CD4-positive, alpha-beta T cell (primary cell): ENCODE results near the gene DHRS1. TPM values are rescaled to one million over a fixed set of nuclear protein-coding genes. Genes with fewer than 3 reads are reported as not detected.
A peak's percentile ranks its signal among the peaks of the same experiment; 100 is the strongest.
"Not testable (repeated sequence)": the region's sequence is repeated elsewhere in the genome, so short reads cannot be mapped to it uniquely, and the experiment has no call there.

Experiments
- ATAC-seq: fragments of 200-7000 bp; cut with Tn5 transposase; one replicate; pipeline ENCODE4 v1.10.0; 2022; ENCODE audit warnings: mild to moderate bottlenecking; ENCODE audit not compliant: poor library complexity
- CTCF ChIA-PET: fragments of 350-600 bp; sonication (Branson Sonifier 250); formaldehyde crosslinking; loops from one replicate; lab custom pipeline; 2021; ENCODE audit warnings: antibody characterized with exemption, inconsistent platforms; lab: Charles Lee
- POLR2A ChIA-PET: fragments of 350-600 bp; sonication (Branson Sonifier 250); formaldehyde crosslinking; loops from one replicate; lab custom pipeline; 2021; ENCODE audit warnings: antibody characterized with exemption, inconsistent platforms; lab: Charles Lee
- DNase-seq, 14 experiments: peaks; one replicate each; pipeline ENCODE4 v3.0.0-alpha.2; 2013 to 2020; ENCODE audit warnings: mixed read lengths in 2 of 14
- H3K27ac ChIP-seq, 2 donors: one replicate each; pipeline versions ENCODE4 v1.5.1 to v1.7.0; 2013; ENCODE audit warnings: low read length in 2 of 2, low read depth in 1 of 2, mild to moderate bottlenecking in 1 of 2
- H3K27me3 ChIP-seq, 2 experiments: 1 replicate in 1 of 2; 2 replicates in 1 of 2; pipeline versions ENCODE4 v1.6.1 to v1.7.0; 2013; ENCODE audit warnings: low read length in 2 of 2, control low read depth in 1 of 2, mild to moderate bottlenecking in 1 of 2, moderate library complexity in 1 of 2; ENCODE audit not compliant: insufficient read depth in 2 of 2, control insufficient read depth in 1 of 2
- H3K36me3 ChIP-seq: one replicate; pipeline ENCODE4 v1.6.1; 2013; ENCODE audit warnings: low read length, control low read depth; ENCODE audit not compliant: insufficient read depth
- H3K4me1 ChIP-seq: one replicate; pipeline ENCODE4 v1.6.1; 2013; ENCODE audit warnings: low read length, control low read depth; ENCODE audit not compliant: insufficient read depth
- H3K4me3 ChIP-seq: one replicate; pipeline ENCODE4 v1.5.1; 2013; ENCODE audit warnings: mild to moderate bottlenecking, low read length, moderate library complexity
- H3K9me3 ChIP-seq, 2 experiments: 1 replicate in 1 of 2; 2 replicates in 1 of 2; pipeline versions ENCODE4 v1.6.1 to v1.7.0; 2013; ENCODE audit warnings: low read length in 2 of 2, mild to moderate bottlenecking in 2 of 2, control low read depth in 1 of 2, moderate library complexity in 1 of 2; ENCODE audit not compliant: control insufficient read depth in 1 of 2, insufficient read depth in 1 of 2
- H3K27ac Mint-ChIP-seq: one replicate; pipeline ENCODE4 v1.8.0; 2020; ENCODE audit warnings: mixed read lengths
- H3K27me3 Mint-ChIP-seq: one replicate; pipeline ENCODE4 v1.8.0; 2021; ENCODE audit warnings: mixed read lengths
- H3K36me3 Mint-ChIP-seq: one replicate; pipeline ENCODE4 v1.8.0; 2021; ENCODE audit warnings: low read depth, mixed read lengths
- H3K4me1 Mint-ChIP-seq: one replicate; pipeline ENCODE4 v1.8.0; 2021; ENCODE audit warnings: low read depth, mixed read lengths
- H3K4me3 Mint-ChIP-seq: one replicate; pipeline ENCODE4 v1.8.0; 2020; ENCODE audit warnings: mild to moderate bottlenecking, mixed read lengths
- H3K9me3 Mint-ChIP-seq: one replicate; pipeline ENCODE4 v1.8.0; 2020; ENCODE audit warnings: mixed read lengths
- intact Hi-C, 2 experiments: fragments of 100-400 bp; cut with DNase I in 1 of 2; cut with micrococcal nuclease in 1 of 2; formaldehyde crosslinking; loops; one replicate each; pipeline versions ENCODE4 v1.15.1 to v1.9.0; 2023 to 2025; cut with DNase I, micrococcal nuclease
- total RNA-seq, 174 experiments: library from RNA in 2 of 174; stranded (reverse) in 2 of 174; gene quantifications; one replicate each; pipeline ENCODE4 v1.2.3 and lab custom pipeline; 2021 to 2026
- TF ChIP-seq, protein P1 (sequence below): fragments of 200-600 bp; IDR thresholded peaks from one replicate; pipeline ENCODE4 v1.8.0; 2022; ENCODE audit warnings: antibody characterized with exemption, mild to moderate bottlenecking

Gene DHRS1
- total RNA-seq, 2 experiments from 2014 or later, result 21.5 to 23.5 TPM

DNA sequence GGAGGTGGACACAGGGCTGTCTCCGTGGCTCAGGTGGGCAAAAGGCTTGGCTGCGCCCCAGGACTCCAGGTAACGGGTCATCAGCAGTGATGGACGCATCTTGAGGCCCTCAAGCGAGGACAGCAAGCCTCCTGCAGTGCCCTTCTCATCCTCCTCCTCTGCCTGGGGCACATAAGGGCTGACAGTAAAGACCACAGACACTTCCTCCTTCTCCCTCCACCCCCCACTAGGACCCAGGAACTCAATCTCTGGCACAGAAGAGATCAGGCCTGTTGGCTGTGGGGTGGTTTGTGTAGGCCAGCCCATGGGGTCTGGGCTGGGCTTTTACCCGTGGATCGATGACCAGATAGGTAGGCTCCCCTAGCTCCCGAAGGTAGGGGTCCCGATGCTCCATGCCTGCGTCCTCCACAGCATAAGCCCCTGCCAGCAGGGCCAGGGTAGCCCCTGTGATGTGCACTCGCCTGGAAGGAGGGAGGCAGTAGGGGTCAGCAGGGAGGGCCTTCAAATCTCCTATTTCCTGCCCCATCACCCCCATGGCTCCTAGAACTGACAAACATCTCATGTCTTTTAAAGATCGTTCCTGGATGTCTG lies 29.6 kb upstream of the DHRS1 start:
- H3K27ac ChIP-seq, result no peak overlapping the region

DNA sequence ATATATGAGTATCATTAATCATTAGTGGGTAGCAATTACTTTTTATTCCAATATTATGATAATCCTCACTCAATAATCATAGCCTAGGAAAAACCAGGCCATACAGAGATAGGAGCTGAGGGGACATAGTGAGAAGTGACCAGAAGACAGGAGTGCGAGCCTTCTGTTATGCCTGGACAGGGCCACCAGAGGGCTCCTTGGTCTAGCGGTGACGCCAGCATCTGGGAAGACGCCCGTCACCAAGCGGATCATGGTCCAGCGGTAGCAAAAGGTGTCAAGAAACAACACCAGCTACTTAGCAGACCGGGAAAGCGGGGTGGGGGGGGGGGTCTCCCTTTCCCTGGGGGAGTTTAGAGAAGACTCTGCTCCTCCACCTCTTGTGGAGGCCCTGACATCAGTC lies 28.3 kb upstream of the DHRS1 start:
- H3K4me3 ChIP-seq, H3K27me3 ChIP-seq, H3K27ac Mint-ChIP-seq, ATAC-seq, H3K9me3 ChIP-seq, H3K4me3 Mint-ChIP-seq, H3K27ac ChIP-seq, POLR2A ChIA-PET, H3K36me3 Mint-ChIP-seq, intact Hi-C loops, H3K9me3 Mint-ChIP-seq, H3K36me3 ChIP-seq: not testable (repeated sequence)
- CTCF ChIA-PET, result interaction anchor here (1.4 to 3.6 kb wide), 4 partner anchors 16 to 109 kb away, joined by 4 to 11 read pairs (median 6); partner anchors contain the start of genes LTB4R and LTB4R2
- peak in 2 of 14 experiments; percentile 8 to 37 for DNase-seq
- H3K27me3 Mint-ChIP-seq, result peaks cover 25% of the 10 kb centered on the region
- TF ChIP-seq, protein P1, sequence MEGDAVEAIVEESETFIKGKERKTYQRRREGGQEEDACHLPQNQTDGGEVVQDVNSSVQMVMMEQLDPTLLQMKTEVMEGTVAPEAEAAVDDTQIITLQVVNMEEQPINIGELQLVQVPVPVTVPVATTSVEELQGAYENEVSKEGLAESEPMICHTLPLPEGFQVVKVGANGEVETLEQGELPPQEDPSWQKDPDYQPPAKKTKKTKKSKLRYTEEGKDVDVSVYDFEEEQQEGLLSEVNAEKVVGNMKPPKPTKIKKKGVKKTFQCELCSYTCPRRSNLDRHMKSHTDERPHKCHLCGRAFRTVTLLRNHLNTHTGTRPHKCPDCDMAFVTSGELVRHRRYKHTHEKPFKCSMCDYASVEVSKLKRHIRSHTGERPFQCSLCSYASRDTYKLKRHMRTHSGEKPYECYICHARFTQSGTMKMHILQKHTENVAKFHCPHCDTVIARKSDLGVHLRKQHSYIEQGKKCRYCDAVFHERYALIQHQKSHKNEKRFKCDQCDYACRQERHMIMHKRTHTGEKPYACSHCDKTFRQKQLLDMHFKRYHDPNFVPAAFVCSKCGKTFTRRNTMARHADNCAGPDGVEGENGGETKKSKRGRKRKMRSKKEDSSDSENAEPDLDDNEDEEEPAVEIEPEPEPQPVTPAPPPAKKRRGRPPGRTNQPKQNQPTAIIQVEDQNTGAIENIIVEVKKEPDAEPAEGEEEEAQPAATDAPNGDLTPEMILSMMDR, result peak; percentile 45
- H3K4me1 ChIP-seq, result peaks cover 52% of the 10 kb centered on the region
- H3K4me1 Mint-ChIP-seq, result peaks cover 38% of the 10 kb centered on the region

More for the DNA sequence above, 29.6 kb upstream of the DHRS1 start:
- Mint-ChIP-seq H3K4me3 (no peak overlapping the region), H3K4me1 (peaks cover 48% of the 10 kb centered on the region), H3K27me3 (peaks cover 32% of the 10 kb centered on the region), H3K9me3 (no peaks in the 10 kb centered on the region), H3K36me3 (no peaks in the 10 kb centered on the region), H3K27ac (peak overlapping the region; percentile 2)
- Histone ChIP-seq H3K27me3 (peaks cover 11 to 13% of the 10 kb centered on the region in 2 experiments), H3K9me3 (no peaks in the 10 kb centered on the region), H3K4me1 (peaks cover 65% of the 10 kb centered on the region), H3K36me3 (no peaks in the 10 kb centered on the region), H3K4me3 (no peak overlapping the region)
- DNase-seq (no peak), ATAC-seq (no peak)
- TF ChIP-seq, protein P1, result no peak
- intact Hi-C loops, result no loop called here
- CTCF ChIA-PET, result interaction anchor here (0.9 to 4.8 kb wide), 5 partner anchors 17 to 108 kb away, joined by 3 to 36 read pairs (median 5); partner anchors contain the start of genes CIDEB, LTB4R, LTB4R2 and RABGGTA
- POLR2A ChIA-PET, result interaction anchor here (1.3 kb wide), 1 partner anchor 102 kb away, joined by 4 read pairs; no protein-coding TSS in a partner anchor

DNA sequence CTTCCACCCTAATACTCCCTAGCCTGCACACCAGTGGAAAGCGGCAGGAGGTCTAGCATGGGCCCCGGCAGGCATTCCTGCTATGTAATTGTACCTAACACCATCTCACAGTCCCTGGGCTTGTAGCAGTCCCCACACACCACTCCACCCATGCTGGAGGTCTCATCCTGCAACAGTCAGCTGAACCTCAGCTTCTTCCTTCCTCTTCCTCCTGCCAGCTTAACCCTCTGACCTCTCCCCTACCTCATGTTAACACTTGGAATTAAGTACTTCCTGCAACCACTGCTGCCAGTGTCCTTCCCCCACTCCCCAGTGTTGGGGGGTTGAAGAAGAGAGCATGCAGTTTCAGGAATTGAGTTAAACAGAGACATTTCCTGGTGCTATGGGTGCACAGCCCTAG lies 27.7 kb upstream of the DHRS1 start:
- H3K27me3 Mint-ChIP-seq, result peaks cover 22% of the 10 kb centered on the region
- intact Hi-C loops, result no loop called here
- Histone ChIP-seq H3K4me3 (no peak overlapping the region), H3K36me3 (no peaks in the 10 kb centered on the region), H3K9me3 (peaks cover 0 to 4% of the 10 kb centered on the region in 2 experiments), H3K27ac (no peak overlapping the region), H3K4me1 (peaks cover 46% of the 10 kb centered on the region), H3K27me3 (peaks cover 0 to under 1% of the 10 kb centered on the region in 2 experiments)
- no peak overlapping the region for H3K27ac Mint-ChIP-seq
- CTCF ChIA-PET, result interaction anchor here (0.6 to 3.6 kb wide), 4 partner anchors 17 to 109 kb away, joined by 3 to 11 read pairs (median 5); partner anchors contain the start of genes LTB4R and LTB4R2
- ATAC-seq (no peak), DNase-seq (no peak)
- no peaks in the 10 kb centered on the region for H3K36me3 Mint-ChIP-seq
- H3K4me1 Mint-ChIP-seq, result peaks cover 34% of the 10 kb centered on the region
- no peaks in the 10 kb centered on the region for H3K9me3 Mint-ChIP-seq
- no peak overlapping the region for H3K4me3 Mint-ChIP-seq
- POLR2A ChIA-PET, result no interaction called here
- TF ChIP-seq, protein P1, result no peak
